22Rv1 (cell line): ENCODE results near the gene RPUSD1.

Experiments
- CTCF ChIP-seq: fragments of 450-650 bp; IDR thresholded peaks from 2 replicates; pipeline ENCODE4 v1.5.1; 2017; ENCODE audit warnings: mild to moderate bottlenecking
- ZFX ChIP-seq: fragments of 450-650 bp; IDR thresholded peaks from 2 replicates; pipeline ENCODE4 v1.6.1; 2017; ENCODE audit warnings: antibody characterized with exemption, borderline replicate concordance

GRCh38 chr16:745739-746138, 42.4 kb downstream of the RPUSD1 start:
- peak; percentile 72 for TF ChIP-seq CTCF
- no peak for TF ChIP-seq ZFX
